ENCODE measurements around the gene DNAJC4. TPM values are rescaled to one million over a fixed set of nuclear protein-coding genes. Genes with fewer than 3 reads are reported as not detected.

DNAJC4 gene
- total RNA-seq, 1 experiment from 2014 or later: 24.2 TPM

DNA sequence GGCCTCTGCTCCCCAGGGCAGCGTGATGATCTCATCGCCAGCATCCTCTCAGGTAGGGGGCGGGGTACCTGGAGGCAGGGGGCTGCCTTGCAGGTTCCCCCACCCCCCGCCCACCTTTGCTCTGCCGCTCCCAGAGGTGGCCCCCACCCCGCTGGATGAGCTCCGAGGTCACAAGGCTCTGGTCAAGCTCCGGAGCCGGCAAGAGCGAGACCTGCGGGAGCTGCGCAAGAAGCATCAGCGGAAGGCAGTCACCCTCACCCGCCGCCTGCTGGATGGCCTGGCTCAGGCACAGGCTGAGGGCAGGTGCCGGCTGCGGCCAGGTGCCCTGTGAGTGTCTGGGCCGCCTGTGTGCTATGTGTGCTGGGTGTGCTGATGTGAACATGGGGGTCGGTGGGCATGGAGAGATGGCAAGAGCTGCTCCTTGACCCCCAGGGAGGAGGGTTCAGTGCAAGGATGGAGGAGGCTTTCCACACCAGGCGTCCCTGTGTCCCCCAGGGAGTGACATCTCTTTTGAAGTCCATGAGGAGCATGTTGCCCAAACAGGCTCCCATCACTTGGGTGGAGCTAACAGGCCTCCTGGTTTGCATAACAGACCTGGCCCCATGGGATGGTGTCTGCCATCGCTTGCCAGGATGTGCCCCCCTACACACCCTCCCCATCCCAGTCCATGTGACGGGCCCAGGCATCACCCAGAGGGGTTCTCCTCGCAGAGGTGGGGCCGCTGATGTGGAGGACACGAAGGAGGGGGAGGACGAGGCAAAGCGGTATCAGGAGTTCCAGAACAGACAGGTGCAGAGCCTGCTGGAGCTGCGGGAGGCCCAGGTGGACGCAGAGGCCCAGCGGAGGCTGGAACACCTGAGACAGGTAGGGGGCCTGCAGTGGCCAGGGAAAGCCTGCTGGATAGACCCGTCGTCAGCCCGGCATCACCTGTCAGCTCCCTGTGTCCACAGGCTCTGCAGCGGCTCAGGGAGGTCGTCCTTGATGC is 35.1 kb downstream of the DNAJC4 start:
- H4K8ac ChIP-seq (replicated peaks; ENCODE audit: insufficient read length, low read depth, low read length): no peak overlapping the region
- no CpG with 5 or more reads among the region's 35 CpGs for WGBS (ENCODE audit: extremely low coverage, insufficient read length, low lambda C conversion rate)
- H2AFZ ChIP-seq (ENCODE audit: low read length): no peak overlapping the region
- Mint-ChIP-seq H3K4me1 (peaks cover 11 to 21% of the 10 kb centered on the region in 2 experiments), H3K27me3 (ENCODE audit: low read depth) (no peaks in the 10 kb centered on the region), H3K36me3 (ENCODE audit: insufficient read depth in 1 of 3, low read depth in 3 of 3) (peaks cover 27 to 69% (median 48%) of the 10 kb centered on the region in 3 experiments), H3K9me3 (no peaks in the 10 kb centered on the region), H3K4me3 (no peak overlapping the region), H3K27ac (no peak overlapping the region)
- no peak overlapping the region for H4K91ac ChIP-seq (ENCODE audit: insufficient read length, low read depth, low read length)
- no peak overlapping the region for H3K9ac ChIP-seq (ENCODE audit: extremely low read depth, insufficient read length, low read length)
- H2BK12ac ChIP-seq (ENCODE audit: insufficient read length, low read depth, low read length): no peak overlapping the region
- no peaks in the 10 kb centered on the region for H3K4me1 ChIP-seq (ENCODE audit: insufficient read depth, low read length)
- DNase-seq: no peak
- H3K23me2 ChIP-seq (ENCODE audit: insufficient read length, low read depth, low read length, poor library complexity, severe bottlenecking): peaks cover 8% of the 10 kb centered on the region
- no peaks in the 10 kb centered on the region for H4K20me1 ChIP-seq (ENCODE audit: control insufficient read depth, insufficient read depth, insufficient read length)
- H2BK20ac ChIP-seq (ENCODE audit: low read depth, low read length, poor library complexity, severe bottlenecking): no peak overlapping the region
- H3K56ac ChIP-seq (ENCODE audit: insufficient read length, low read depth, low read length): no peak overlapping the region
- no peak overlapping the region for H3K4ac ChIP-seq (ENCODE audit: low read depth, low read length)
- H3K14ac ChIP-seq (ENCODE audit: insufficient read depth, low read length): no peak overlapping the region
- H3K23ac ChIP-seq (ENCODE audit: insufficient read length, low read depth, low read length): no peak overlapping the region
- H3K27me3 ChIP-seq (ENCODE audit: insufficient read depth, low read length): no peaks in the 10 kb centered on the region
- no peak overlapping the region for H3T11ph ChIP-seq (ENCODE audit: low read length)
- H2BK5ac ChIP-seq (ENCODE audit: insufficient read length, low read length): no peak overlapping the region
- H2AK5ac ChIP-seq (ENCODE audit: insufficient read length, low read length): no peak overlapping the region
- H3K79me1 ChIP-seq (ENCODE audit: insufficient read depth, low read depth, low read length, poor library complexity, severe bottlenecking): no peaks in the 10 kb centered on the region
- no peaks in the 10 kb centered on the region for H3K79me2 ChIP-seq (ENCODE audit: insufficient read depth, low read length)
- H4K5ac ChIP-seq (ENCODE audit: insufficient read length, low read depth, low read length): no peak overlapping the region
- H2BK15ac ChIP-seq (ENCODE audit: low read depth, low read length): no peak overlapping the region
- H2BK120ac ChIP-seq (ENCODE audit: low read depth, low read length, poor library complexity, severe bottlenecking): no peak overlapping the region
- no peak overlapping the region for H3K4me2 ChIP-seq (ENCODE audit: insufficient read depth, insufficient read length, low read length)
- no peaks in the 10 kb centered on the region for H3K9me3 ChIP-seq (ENCODE audit: control insufficient read depth, low read depth, low read length)
- H3K27ac ChIP-seq (ENCODE audit: insufficient read length, low read depth, low read length): no peak overlapping the region
- H3K18ac ChIP-seq (ENCODE audit: insufficient read length, low read depth, low read length): no peak overlapping the region
- TF ChIP-seq, protein P1, sequence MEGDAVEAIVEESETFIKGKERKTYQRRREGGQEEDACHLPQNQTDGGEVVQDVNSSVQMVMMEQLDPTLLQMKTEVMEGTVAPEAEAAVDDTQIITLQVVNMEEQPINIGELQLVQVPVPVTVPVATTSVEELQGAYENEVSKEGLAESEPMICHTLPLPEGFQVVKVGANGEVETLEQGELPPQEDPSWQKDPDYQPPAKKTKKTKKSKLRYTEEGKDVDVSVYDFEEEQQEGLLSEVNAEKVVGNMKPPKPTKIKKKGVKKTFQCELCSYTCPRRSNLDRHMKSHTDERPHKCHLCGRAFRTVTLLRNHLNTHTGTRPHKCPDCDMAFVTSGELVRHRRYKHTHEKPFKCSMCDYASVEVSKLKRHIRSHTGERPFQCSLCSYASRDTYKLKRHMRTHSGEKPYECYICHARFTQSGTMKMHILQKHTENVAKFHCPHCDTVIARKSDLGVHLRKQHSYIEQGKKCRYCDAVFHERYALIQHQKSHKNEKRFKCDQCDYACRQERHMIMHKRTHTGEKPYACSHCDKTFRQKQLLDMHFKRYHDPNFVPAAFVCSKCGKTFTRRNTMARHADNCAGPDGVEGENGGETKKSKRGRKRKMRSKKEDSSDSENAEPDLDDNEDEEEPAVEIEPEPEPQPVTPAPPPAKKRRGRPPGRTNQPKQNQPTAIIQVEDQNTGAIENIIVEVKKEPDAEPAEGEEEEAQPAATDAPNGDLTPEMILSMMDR (conservative IDR thresholded peaks at IDR 0.05): no peak

Measured in H9 (cell line).